ENCODE measurements around the gene ZC3H12D. TPM values are rescaled to one million over a fixed set of nuclear protein-coding genes. Genes with fewer than 3 reads are reported as not detected.
A peak's percentile ranks its signal among the peaks of the same experiment; 100 is the strongest.

ZC3H12D gene
- polyA plus RNA-seq, 3 donors = 0.24 to 1.1 (median 0.30) TPM

- H3K27ac ChIP-seq (ENCODE audit: low read depth, low read length) = no peak overlapping the region
- WGBS, 3 donors = 91 to 95% (median 94%) methylated on average over 4 of the region's 4 CpGs
These were observed 5.2 kb upstream of the ZC3H12D start for GRCh38 chr6:149489967-149490366.

- 35 to 75% (median 43%) methylated on average over 3 of the region's 3 CpGs for WGBS, 3 donors
- no peak overlapping the region for H3K27ac ChIP-seq (ENCODE audit: low read depth, low read length)
These were observed 4.0 kb upstream of the ZC3H12D start for GRCh38 chr6:149488815-149489214.

GRCh38 chr6:149487316-149487715 is 2.5 kb upstream of the ZC3H12D start:
- WGBS, 3 donors = 90 to 97% (median 95%) methylated on average over 4 of the region's 4 CpGs
- no peak overlapping the region for H3K27ac ChIP-seq (ENCODE audit: low read depth, low read length)

GRCh38 chr6:149483849-149484655 is 762 bp downstream of the ZC3H12D start:
- WGBS, 3 donors = 83 to 87% (median 86%) methylated on average over 11 of the region's 11 CpGs
- no peak overlapping the region for H3K27ac ChIP-seq (ENCODE audit: low read depth, low read length)

GRCh38 chr6:149483334-149483725 is 1.5 kb downstream of the ZC3H12D start:
- no peak overlapping the region for H3K27ac ChIP-seq (ENCODE audit: low read depth, low read length)
- 60 to 86% (median 79%) methylated on average over 3 of the region's 3 CpGs for WGBS, 3 donors

GRCh38 chr6:149482545-149483333 is 2.1 kb downstream of the ZC3H12D start:
- WGBS, 3 donors = 43 to 75% (median 51%) methylated on average over 14 of the region's 14 CpGs
- peak overlapping the region; percentile 3 for H3K27ac ChIP-seq (ENCODE audit: low read depth, low read length)

GRCh38 chr6:149480502-149481280 is 4.1 kb downstream of the ZC3H12D start:
- 90 to 93% (median 93%) methylated on average over 18 of the region's 18 CpGs for WGBS, 3 donors
- H3K27ac ChIP-seq (ENCODE audit: low read depth, low read length) = no peak overlapping the region

- H3K27ac ChIP-seq (ENCODE audit: low read depth, low read length) = no peak overlapping the region
- WGBS, 3 donors = 88 to 90% (median 89%) methylated on average over 5 of the region's 5 CpGs
These were observed 6.0 kb downstream of the ZC3H12D start for GRCh38 chr6:149478631-149479314.

- WGBS, 3 donors = 93 to 97% (median 95%) methylated on average over 5 of the region's 5 CpGs
- H3K27ac ChIP-seq (ENCODE audit: low read depth, low read length) = no peak overlapping the region
These were observed 7.3 kb downstream of the ZC3H12D start for GRCh38 chr6:149477544-149477943.

- no peak overlapping the region for H3K27ac ChIP-seq (ENCODE audit: low read depth, low read length)
These were observed 7.9 kb downstream of the ZC3H12D start for GRCh38 chr6:149476789-149477455.

GRCh38 chr6:149474108-149474935 is 10.5 kb downstream of the ZC3H12D start:
- 82 to 91% (median 83%) methylated on average over 30 of the region's 30 CpGs for WGBS, 3 donors

More at GRCh38 chr6:149476789-149477455, 7.9 kb downstream of the ZC3H12D start:
- 74 to 78% (median 76%) methylated on average over 6 of the region's 6 CpGs for WGBS, 3 donors

GRCh38 chr6:149473080-149474052 is 11.4 kb downstream of the ZC3H12D start:
- 59 to 68% (median 63%) methylated on average over 21 of the region's 21 CpGs for WGBS, 3 donors
- H3K27ac ChIP-seq (ENCODE audit: low read depth, low read length) = no peak overlapping the region

More at GRCh38 chr6:149474108-149474935, 10.5 kb downstream of the ZC3H12D start:
- no peak overlapping the region for H3K27ac ChIP-seq (ENCODE audit: low read depth, low read length)

- 92 to 95% (median 95%) methylated on average over 5 of the region's 5 CpGs for WGBS, 3 donors
- H3K27ac ChIP-seq (ENCODE audit: low read depth, low read length) = no peak overlapping the region
These were observed 12.6 kb downstream of the ZC3H12D start for GRCh38 chr6:149472241-149472640.

- WGBS, 3 donors = 60 to 91% (median 83%) methylated on average over 3 of the region's 3 CpGs
- no peak overlapping the region for H3K27ac ChIP-seq (ENCODE audit: low read depth, low read length)
These were observed 13.0 kb downstream of the ZC3H12D start for GRCh38 chr6:149471801-149472200.

- H3K27ac ChIP-seq (ENCODE audit: low read depth, low read length) = no peak overlapping the region
- WGBS, 3 donors = 92 to 98% (median 94%) methylated on average over 2 of the region's 2 CpGs
These were observed 13.9 kb downstream of the ZC3H12D start for GRCh38 chr6:149470948-149471347.

GRCh38 chr6:149468179-149468578 is 16.6 kb downstream of the ZC3H12D start:
- 88 to 89% (median 88%) methylated on average over 2 of the region's 2 CpGs for WGBS, 3 donors
- no peak overlapping the region for H3K27ac ChIP-seq (ENCODE audit: low read depth, low read length)
